ENCODE results near the gene SLIT1. TPM values are rescaled to one million over a fixed set of nuclear protein-coding genes. Genes with fewer than 3 reads are reported as not detected.

Gene SLIT1
- total RNA-seq, 1 experiment from 2014 or later = not detected

- Mint-ChIP-seq H3K27me3 (ENCODE audit: insufficient read depth, unreplicated experiment) (peaks cover 16% of the 10 kb centered on the region), H3K9me3 (ENCODE audit: unreplicated experiment) (no peaks in the 10 kb centered on the region), H3K4me3 (ENCODE audit: unreplicated experiment) (no peak overlapping the region), H3K27ac (ENCODE audit: low read depth, unreplicated experiment) (no peak overlapping the region), H3K4me1 (ENCODE audit: insufficient read depth, unreplicated experiment) (peaks cover 9% of the 10 kb centered on the region), H3K36me3 (ENCODE audit: insufficient read depth, unreplicated experiment) (no peaks in the 10 kb centered on the region)
- TF ChIP-seq CTCF (IDR thresholded peaks at IDR 0.05; ENCODE audit: unreplicated experiment) = no peak
- BruUV-seq (replicated peaks) = no TSS peak
- DNase-seq (ENCODE audit: unreplicated experiment) = no peak
- intact Hi-C loops (cut with micrococcal nuclease) = no loop called here
- ChIA-PET POLR2A (no interaction called here), CTCF (interaction anchor here (1.0 to 6.4 kb wide), 4 partner anchors 10 to 170 kb away, joined by 3 to 111 read pairs (median 46); no protein-coding TSS in a partner anchor)
These were observed 145.5 kb downstream of the SLIT1 start for GRCh38 chr10:97040248-97040584.

- H3K9me3 Mint-ChIP-seq (ENCODE audit: unreplicated experiment) = no peaks in the 10 kb centered on the region
- ChIA-PET POLR2A (interaction anchor here (1.0 kb wide), 1 partner anchor 10 kb away, joined by 3 read pairs; no protein-coding TSS in a partner anchor), CTCF (interaction anchor here (0.9 to 6.4 kb wide), 10 partner anchors 10 to 665 kb away, joined by 3 to 111 read pairs (median 17); no protein-coding TSS in a partner anchor)
- no peak for DNase-seq (ENCODE audit: unreplicated experiment)
- H3K4me3 Mint-ChIP-seq (ENCODE audit: unreplicated experiment) = no peak overlapping the region
- peaks cover 9% of the 10 kb centered on the region for H3K4me1 Mint-ChIP-seq (ENCODE audit: insufficient read depth, unreplicated experiment)
- BruUV-seq (replicated peaks) = no TSS peak
- H3K27me3 Mint-ChIP-seq (ENCODE audit: insufficient read depth, unreplicated experiment) = peaks cover 20% of the 10 kb centered on the region
- intact Hi-C loops (cut with micrococcal nuclease) = loop anchor here (10.0 kb wide), 1 partner anchor 395 kb away; no protein-coding TSS in a partner anchor
- no peak for TF ChIP-seq CTCF (IDR thresholded peaks at IDR 0.05; ENCODE audit: unreplicated experiment)
- no peaks in the 10 kb centered on the region for H3K36me3 Mint-ChIP-seq (ENCODE audit: insufficient read depth, unreplicated experiment)
- H3K27ac Mint-ChIP-seq (ENCODE audit: low read depth, unreplicated experiment) = no peak overlapping the region
These were observed 146.1 kb downstream of the SLIT1 start for GRCh38 chr10:97039538-97040247.

GRCh38 chr10:97038688-97039087, 147.1 kb downstream of the SLIT1 start:
- no peak for TF ChIP-seq CTCF (IDR thresholded peaks at IDR 0.05; ENCODE audit: unreplicated experiment)
- ChIA-PET CTCF (interaction anchor here (0.7 to 6.4 kb wide), 17 partner anchors 15 to 664 kb away, joined by 3 to 111 read pairs (median 4); no protein-coding TSS in a partner anchor), POLR2A (interaction anchor here (0.6 to 1.0 kb wide), 2 partner anchors 11 to 1372 kb away, joined by 3 read pairs; no protein-coding TSS in a partner anchor)
- H3K27me3 Mint-ChIP-seq (ENCODE audit: insufficient read depth, unreplicated experiment) = peaks cover 20% of the 10 kb centered on the region
- peaks cover 9% of the 10 kb centered on the region for H3K4me1 Mint-ChIP-seq (ENCODE audit: insufficient read depth, unreplicated experiment)
- intact Hi-C loops (cut with micrococcal nuclease) = loop anchor here (10.0 kb wide), 1 partner anchor 394 kb away; no protein-coding TSS in a partner anchor
- BruUV-seq (replicated peaks) = no TSS peak
- no peak for DNase-seq (ENCODE audit: unreplicated experiment)
- no peaks in the 10 kb centered on the region for H3K9me3 Mint-ChIP-seq (ENCODE audit: unreplicated experiment)
- no peak overlapping the region for H3K27ac Mint-ChIP-seq (ENCODE audit: low read depth, unreplicated experiment)
- no peaks in the 10 kb centered on the region for H3K36me3 Mint-ChIP-seq (ENCODE audit: insufficient read depth, unreplicated experiment)
- H3K4me3 Mint-ChIP-seq (ENCODE audit: unreplicated experiment) = peak overlapping the region; percentile 50

All from MCF 10A (cell line).